ENCODE data around the gene CHD5. TPM values are rescaled to one million over a fixed set of nuclear protein-coding genes. Genes with fewer than 3 reads are reported as not detected.

CHD5 gene
- total RNA-seq, 2 donors from 2014 or later: 1.1 to 3.2 TPM

DNA sequence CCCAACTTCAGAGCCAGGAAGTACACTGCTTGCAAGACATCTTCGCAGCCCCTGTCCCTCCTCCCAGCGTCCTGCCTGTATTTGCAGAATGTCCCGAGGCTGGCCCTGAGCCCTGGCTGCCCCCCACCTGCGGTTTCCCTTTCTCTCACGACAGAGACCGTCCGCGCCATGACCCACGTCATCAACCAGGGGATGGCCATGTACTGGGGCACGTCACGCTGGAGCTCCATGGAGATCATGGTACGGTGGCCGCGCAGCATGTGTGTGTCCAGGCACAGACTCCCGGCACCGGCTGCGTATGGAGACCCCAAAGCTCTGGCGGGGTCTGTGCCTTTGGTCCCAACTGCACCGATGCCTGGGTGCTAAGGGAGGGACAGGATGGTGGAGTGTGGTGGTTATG lies 85.9 kb downstream of the CHD5 start:
- Histone ChIP-seq H3K27ac (no peak overlapping the region), H3K36me3 (no peaks in the 10 kb centered on the region), H3K4me1 (ENCODE audit: control insufficient read depth in 1 of 2, low read depth in 2 of 2) (no peaks in the 10 kb centered on the region), H3K27me3 (replicated peaks; ENCODE audit: insufficient read depth) (no peaks in the 10 kb centered on the region), H3K4me3 (no peak overlapping the region), H3K9me3 (no peaks in the 10 kb centered on the region)
- ATAC-seq (ENCODE audit: insufficient number of reproducible peaks, low FRiP score, low read depth) (no peak), DNase-seq (ENCODE audit: low spot score) (no peak)
- TF ChIP-seq, protein P1, sequence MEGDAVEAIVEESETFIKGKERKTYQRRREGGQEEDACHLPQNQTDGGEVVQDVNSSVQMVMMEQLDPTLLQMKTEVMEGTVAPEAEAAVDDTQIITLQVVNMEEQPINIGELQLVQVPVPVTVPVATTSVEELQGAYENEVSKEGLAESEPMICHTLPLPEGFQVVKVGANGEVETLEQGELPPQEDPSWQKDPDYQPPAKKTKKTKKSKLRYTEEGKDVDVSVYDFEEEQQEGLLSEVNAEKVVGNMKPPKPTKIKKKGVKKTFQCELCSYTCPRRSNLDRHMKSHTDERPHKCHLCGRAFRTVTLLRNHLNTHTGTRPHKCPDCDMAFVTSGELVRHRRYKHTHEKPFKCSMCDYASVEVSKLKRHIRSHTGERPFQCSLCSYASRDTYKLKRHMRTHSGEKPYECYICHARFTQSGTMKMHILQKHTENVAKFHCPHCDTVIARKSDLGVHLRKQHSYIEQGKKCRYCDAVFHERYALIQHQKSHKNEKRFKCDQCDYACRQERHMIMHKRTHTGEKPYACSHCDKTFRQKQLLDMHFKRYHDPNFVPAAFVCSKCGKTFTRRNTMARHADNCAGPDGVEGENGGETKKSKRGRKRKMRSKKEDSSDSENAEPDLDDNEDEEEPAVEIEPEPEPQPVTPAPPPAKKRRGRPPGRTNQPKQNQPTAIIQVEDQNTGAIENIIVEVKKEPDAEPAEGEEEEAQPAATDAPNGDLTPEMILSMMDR (IDR thresholded peaks at IDR 0.05): no peak

GRCh38 chr1:6093611-6094010 lies 86.5 kb downstream of the CHD5 start:
- TF ChIP-seq, protein P1 (IDR thresholded peaks at IDR 0.05): no peak
- no peak for ATAC-seq (ENCODE audit: insufficient number of reproducible peaks, low FRiP score, low read depth)
- Histone ChIP-seq H3K27ac (no peak overlapping the region), H3K9me3 (no peaks in the 10 kb centered on the region), H3K27me3 (replicated peaks; ENCODE audit: insufficient read depth) (no peaks in the 10 kb centered on the region), H3K36me3 (no peaks in the 10 kb centered on the region), H3K4me1 (ENCODE audit: control insufficient read depth in 1 of 2, low read depth in 2 of 2) (no peaks in the 10 kb centered on the region), H3K4me3 (no peak overlapping the region)
- DNase-seq (ENCODE audit: low spot score): no peak

GRCh38 chr1:6093071-6093470 lies 87.0 kb downstream of the CHD5 start:
- H3K27me3 ChIP-seq (replicated peaks; ENCODE audit: insufficient read depth): no peaks in the 10 kb centered on the region
- H3K4me1 ChIP-seq (ENCODE audit: control insufficient read depth in 1 of 2, low read depth in 2 of 2): no peaks in the 10 kb centered on the region
- H3K36me3 ChIP-seq: no peaks in the 10 kb centered on the region
- DNase-seq (ENCODE audit: low spot score) (no peak), ATAC-seq (ENCODE audit: insufficient number of reproducible peaks, low FRiP score, low read depth) (no peak)
- H3K4me3 ChIP-seq: no peak overlapping the region
- TF ChIP-seq, protein P1 (IDR thresholded peaks at IDR 0.05): no peak
- no peaks in the 10 kb centered on the region for H3K9me3 ChIP-seq
- H3K27ac ChIP-seq: no peak overlapping the region

- no peaks in the 10 kb centered on the region for H3K9me3 ChIP-seq
- no peaks in the 10 kb centered on the region for H3K27me3 ChIP-seq (replicated peaks; ENCODE audit: insufficient read depth)
- H3K27ac ChIP-seq: no peak overlapping the region
- no peaks in the 10 kb centered on the region for H3K36me3 ChIP-seq
- ATAC-seq (ENCODE audit: insufficient number of reproducible peaks, low FRiP score, low read depth) (no peak), DNase-seq (ENCODE audit: low spot score) (no peak)
- TF ChIP-seq, protein P1 (IDR thresholded peaks at IDR 0.05): no peak
- no peak overlapping the region for H3K4me3 ChIP-seq
- no peaks in the 10 kb centered on the region for H3K4me1 ChIP-seq (ENCODE audit: control insufficient read depth in 1 of 2, low read depth in 2 of 2)
Observed at GRCh38 chr1:6092211-6092610, 87.9 kb downstream of the CHD5 start.

DNA sequence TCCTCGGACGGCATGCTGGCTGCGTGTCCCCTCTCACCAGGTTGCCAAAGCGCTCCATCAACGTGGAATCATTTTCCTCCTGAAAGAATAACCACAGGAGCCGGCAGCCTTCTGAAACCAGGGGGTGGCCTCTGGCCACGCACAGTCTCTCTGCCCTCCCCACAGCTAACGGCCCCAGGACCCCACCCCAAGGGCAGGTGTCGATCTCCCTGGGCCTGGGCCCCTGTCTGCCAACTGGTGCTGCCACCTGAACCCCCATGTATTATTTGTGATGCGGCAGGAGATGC lies 88.4 kb downstream of the CHD5 start:
- no peaks in the 10 kb centered on the region for H3K9me3 ChIP-seq
- H3K27me3 ChIP-seq (replicated peaks; ENCODE audit: insufficient read depth): no peaks in the 10 kb centered on the region
- no peak overlapping the region for H3K27ac ChIP-seq
- no peaks in the 10 kb centered on the region for H3K36me3 ChIP-seq
- TF ChIP-seq, protein P1 (IDR thresholded peaks at IDR 0.05): no peak
- H3K4me1 ChIP-seq (ENCODE audit: control insufficient read depth in 1 of 2, low read depth in 2 of 2): no peaks in the 10 kb centered on the region
- H3K4me3 ChIP-seq: no peak overlapping the region
- ATAC-seq (ENCODE audit: insufficient number of reproducible peaks, low FRiP score, low read depth) (no peak), DNase-seq (ENCODE audit: low spot score) (no peak)

Data from thoracic aorta (tissue), 2 donors.